ENCODE data around the gene IQCM.

The IQCM gene

DNA sequence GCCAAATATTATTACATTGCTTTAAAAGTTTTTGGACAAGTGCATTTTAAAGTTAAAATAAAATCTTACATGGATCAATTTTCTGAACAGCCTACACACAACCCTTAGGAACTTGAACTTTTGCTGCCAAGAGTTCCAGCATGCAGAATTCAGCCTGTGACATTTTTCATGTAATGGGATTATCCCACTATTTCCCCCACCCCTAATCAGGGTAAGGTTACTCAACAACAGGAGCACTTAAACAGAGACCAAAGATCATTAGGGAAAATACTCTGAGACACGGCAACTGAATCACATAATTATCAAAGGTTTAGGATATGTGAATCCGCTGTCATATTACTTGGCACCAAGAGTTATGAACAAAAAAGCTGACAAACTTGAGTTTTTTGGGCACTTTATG, 47.2 kb downstream of the IQCM start:
- DNase-seq = no peak

DNA sequence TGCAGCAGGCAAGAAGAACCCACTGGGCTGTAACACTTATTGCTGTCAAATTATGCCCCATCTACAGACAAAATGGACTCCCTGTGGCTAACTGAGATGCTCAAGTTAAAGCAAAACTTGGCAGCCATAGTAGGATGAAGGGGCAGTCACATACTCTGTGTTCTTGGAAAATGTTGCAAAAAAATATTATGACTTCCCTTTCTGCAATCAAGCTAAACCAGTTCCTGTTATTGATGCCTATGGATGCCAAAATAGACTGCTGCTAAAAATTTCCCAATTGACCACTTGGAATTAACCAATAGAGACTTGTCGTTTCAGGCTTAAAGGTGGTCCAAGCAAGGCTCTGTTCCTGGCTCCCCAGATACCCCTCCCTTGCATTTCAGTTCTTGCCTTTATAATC, 49.5 kb downstream of the IQCM start:
- DNase-seq = no peak

- DNase-seq = no peak
Measured at GRCh38 chr4:149765630-149766029, 50.0 kb downstream of the IQCM start.

- DNase-seq = no peak
Measured at GRCh38 chr4:149755969-149756368, 59.7 kb downstream of the IQCM start.

- DNase-seq = no peak
Measured at GRCh38 chr4:149754526-149754925, 61.1 kb downstream of the IQCM start.

- DNase-seq = no peak
Measured at GRCh38 chr4:149752729-149753128, 62.9 kb downstream of the IQCM start.

DNA sequence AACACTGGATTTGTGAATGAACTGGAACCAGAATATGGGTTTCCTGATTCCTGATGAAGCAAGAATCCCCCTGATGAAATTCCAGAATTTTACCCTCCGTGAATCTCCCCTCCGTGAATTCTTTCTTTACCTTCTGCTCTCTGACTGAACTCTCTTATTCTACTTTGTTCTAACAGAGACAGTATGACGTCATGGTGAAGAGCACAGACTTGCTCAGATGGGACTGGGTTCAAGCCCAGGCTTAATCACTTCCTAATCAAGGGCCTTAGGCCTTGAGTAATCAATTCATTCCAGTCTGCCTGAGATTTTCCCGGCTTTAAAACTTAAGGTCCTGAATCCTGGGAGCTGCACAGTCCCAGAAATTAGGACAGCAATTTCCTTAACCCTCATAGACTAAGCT, 64.5 kb downstream of the IQCM start:
- DNase-seq = no peak

DNA sequence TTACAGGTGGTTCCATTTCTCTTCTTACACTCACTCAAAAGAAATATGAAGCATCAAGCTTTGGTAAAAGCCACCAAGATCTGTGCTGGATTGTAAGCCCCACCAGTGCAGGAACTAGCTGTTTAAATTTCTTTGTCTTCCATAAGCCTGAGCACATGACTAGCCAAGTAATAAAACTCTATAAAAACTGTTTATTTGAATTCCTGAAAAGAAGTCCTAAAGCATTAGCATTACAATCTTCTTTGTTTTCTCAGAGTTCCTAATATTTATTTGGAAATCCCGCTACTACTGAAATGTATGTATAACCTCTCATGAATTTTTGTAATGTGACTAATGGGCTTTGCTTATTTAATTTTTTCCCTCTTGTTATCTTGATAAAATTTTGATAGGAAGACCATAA, 65.9 kb downstream of the IQCM start:
- DNase-seq = no peak

- no peak for DNase-seq
Measured at GRCh38 chr4:149747646-149748045, 68.0 kb downstream of the IQCM start.

DNA sequence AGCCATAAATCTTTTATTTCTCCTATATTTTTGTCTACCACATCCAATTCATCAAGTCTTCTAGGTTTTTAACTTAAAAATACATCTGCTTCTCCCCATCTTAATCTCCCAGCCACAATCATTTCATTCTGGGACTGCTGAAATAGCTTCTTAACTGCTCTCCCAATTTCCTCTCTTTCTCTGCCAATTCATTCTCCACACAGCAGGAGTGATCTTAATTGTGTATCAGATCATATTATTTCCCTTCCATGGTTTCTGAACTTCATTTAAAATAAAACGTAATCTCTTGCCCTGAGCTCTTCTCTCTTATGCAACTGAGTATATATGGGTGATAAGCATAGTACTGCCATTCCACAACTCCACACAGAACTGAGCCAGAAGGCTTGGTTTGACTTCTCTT, 69.4 kb downstream of the IQCM start:
- no peak for DNase-seq

GRCh38 chr4:149741186-149741831, 74.3 kb downstream of the IQCM start:
- DNase-seq = no peak

DNA sequence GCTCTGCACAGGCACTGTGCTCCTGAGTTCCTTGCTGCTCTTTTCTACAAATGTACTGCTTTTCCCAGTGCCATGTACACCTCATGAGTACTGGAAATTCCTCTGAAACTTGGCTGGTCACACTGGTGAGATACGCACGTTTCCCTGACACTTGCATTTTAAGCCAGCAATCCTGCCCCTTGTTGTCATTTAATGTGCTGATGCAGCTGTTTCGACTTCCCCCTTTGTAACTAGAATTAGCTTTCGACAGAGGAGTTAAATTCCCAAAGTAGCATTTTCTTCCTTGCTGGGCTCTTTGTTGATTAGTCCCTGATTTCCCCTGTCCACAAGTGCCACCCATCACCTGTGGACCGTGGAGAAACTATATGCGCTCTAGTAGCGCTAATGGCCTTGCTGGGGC, 77.5 kb downstream of the IQCM start:
- no peak for DNase-seq

- no peak for DNase-seq
Measured at GRCh38 chr4:149735796-149736195, 79.8 kb downstream of the IQCM start.

DNA sequence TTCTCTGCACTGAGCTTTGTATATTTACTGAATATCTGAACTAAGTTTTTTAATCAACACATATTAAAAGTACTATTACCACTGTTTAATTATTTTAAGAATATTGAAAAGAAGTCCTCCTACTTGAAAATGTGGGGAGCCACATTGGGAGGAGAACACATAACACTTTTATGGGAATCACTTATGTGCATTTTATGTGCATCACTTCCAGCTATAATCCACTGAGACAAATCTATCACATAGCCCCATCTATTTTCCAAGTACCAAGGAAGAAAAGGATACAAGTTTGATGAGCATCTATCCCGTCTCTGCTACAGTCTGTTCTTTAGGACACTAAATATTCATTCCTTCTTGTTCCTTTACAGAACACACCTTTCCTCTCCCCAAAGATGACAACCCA, 87.2 kb downstream of the IQCM start:
- DNase-seq = no peak

DNA sequence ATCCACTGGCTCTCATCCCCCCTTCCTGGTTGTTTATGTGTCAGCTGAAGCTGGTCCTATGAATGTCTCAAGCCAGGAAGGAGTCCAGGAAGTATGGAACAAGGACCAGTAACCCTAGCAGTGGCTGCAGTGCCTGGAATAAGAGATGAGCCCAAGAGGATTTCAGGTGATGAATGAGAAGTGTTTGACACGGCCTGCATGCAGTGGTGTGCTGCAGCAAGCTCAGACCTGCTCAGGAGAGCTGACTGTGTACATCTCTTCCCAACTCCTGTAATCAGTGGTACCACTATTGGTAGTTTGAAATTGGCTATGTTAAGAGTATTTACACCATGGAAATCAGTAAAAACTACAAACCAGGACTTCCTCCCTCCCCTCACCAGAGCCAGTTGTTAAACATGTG, 88.0 kb downstream of the IQCM start:
- DNase-seq = no peak

DNA sequence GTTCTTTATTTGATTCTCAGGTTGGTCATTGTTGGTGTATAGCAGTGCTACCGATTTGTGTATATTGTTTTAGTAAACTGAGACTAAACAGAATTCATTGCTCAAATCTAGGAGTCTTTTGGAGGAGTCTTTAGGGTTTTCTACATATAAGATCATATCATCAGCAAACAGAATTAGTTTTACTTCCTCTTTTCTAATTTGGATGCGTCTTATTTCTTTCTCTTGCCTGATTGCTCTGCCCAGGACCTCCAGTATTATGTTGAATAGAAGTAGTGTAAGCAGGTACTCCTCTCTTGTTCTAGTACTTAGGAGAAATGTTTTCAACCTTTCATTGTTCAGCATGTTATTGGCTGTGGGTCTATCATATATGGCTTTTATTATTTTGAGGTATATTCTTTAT, 92.6 kb downstream of the IQCM start:
- DNase-seq = no peak

GRCh38 chr4:149719806-149720205, 95.8 kb downstream of the IQCM start:
- DNase-seq = no peak

GRCh38 chr4:149719357-149719756, 96.3 kb downstream of the IQCM start:
- no peak for DNase-seq

- no peak for DNase-seq
Measured at GRCh38 chr4:149718500-149718899, 97.1 kb downstream of the IQCM start.

DNA sequence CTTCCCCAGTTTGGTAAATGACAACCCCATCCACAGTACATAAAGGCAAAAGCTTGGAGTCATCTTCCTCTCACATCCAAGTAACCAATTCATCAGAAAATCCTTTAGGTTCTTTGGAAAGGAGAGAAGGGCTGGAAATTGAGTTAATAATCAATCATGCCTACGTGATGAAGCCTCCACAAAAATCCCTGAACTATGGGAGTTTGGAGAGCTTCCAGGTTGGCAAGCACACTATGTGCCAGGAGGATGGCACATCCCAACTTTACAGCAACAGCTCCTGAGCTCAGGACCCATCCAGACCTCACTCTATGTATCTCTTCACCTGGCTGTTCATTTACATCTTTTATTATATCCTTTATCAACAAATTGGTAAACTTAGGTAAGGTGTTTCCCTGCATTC, 98.9 kb downstream of the IQCM start:
- DNase-seq = no peak

DNA sequence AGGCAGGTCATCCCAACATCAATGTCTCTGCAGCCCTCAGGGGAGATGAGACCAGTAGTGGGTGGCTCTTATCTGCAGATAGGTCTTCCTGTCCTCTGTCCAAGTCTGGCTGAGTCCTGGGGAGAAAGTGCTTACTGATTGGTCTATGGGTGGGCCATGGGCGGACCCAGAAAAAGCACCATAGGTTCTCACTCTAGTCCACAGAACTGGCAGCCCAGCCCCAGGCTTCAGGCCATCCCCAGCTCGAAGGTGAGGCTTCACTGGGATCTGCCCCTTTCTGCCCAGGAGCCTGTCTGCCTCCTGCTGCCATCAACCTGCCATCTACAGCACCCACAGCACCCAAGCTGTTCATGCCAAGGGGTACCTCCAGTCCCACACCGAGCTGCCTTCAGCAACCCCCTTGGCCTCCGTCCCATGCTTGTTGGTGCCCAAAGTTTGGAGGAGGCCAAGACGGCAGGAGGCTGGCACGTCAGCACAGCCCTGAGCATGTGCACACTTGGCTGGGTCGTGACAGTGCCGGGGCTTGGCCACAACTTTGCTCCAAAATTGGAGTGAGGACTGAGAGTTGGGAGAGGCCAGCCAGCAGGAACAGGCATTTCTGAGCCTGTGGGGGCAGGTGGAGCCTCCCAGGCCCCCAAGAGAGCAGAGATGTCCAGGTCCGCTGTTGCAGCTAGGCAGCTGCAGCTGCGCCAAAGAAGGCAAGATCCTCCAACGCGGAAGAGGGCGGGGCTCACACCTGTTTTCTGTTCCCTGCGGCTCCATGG, 99.6 kb downstream of the IQCM start:
- no peak for DNase-seq

DNA sequence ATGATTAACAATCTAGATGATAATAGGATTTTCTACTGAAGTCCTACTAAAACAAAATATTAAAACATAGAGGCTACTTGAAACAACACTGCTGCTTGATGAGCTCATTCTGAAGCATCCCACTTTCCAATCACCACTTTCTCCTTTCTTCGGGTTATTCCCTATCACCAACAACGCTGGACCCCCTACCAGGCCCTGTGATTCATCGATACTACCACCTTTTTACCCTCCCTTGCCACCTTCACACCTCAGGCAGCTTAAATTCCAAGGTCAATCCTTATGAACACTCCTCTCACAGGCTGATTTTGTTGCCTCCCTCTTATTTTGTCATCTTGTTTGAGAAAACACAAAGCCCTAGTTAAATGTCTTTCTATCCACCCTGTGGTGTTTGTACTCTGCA, 102.6 kb downstream of the IQCM start:
- DNase-seq = no peak

- DNase-seq = no peak
Measured at GRCh38 chr4:149711593-149712365, 103.9 kb downstream of the IQCM start.

GRCh38 chr4:149709640-149710039, 106.0 kb downstream of the IQCM start:
- DNase-seq = no peak
